ENCODE measurements around the gene HIP1. TPM values are rescaled to one million over a fixed set of nuclear protein-coding genes. Genes with fewer than 3 reads are reported as not detected.
"Not testable (repeated sequence)": the region's sequence is repeated elsewhere in the genome, so short reads cannot be mapped to it uniquely, and the experiment has no call there.

The HIP1 gene
- total RNA-seq, 2 donors from 2014 or later: 42.9 to 48.2 TPM

- no peak overlapping the region for H3K27ac ChIP-seq
- ATAC-seq (ENCODE audit: insufficient number of reproducible peaks, low FRiP score, low read depth) (no peak), DNase-seq (ENCODE audit: low spot score) (no peak)
- H3K4me3 ChIP-seq: no peak overlapping the region
- H3K9me3 ChIP-seq: no peaks in the 10 kb centered on the region
- H3K27me3 ChIP-seq (replicated peaks; ENCODE audit: insufficient read depth): no peaks in the 10 kb centered on the region
- peaks cover 41% of the 10 kb centered on the region for H3K36me3 ChIP-seq
- TF ChIP-seq CTCF (IDR thresholded peaks at IDR 0.05): no peak
- H3K4me1 ChIP-seq (ENCODE audit: control insufficient read depth in 1 of 2, low read depth in 2 of 2): no peaks in the 10 kb centered on the region
These were observed 163.1 kb downstream of the HIP1 start for GRCh38 chr7:75575488-75576121.

- no peak for TF ChIP-seq CTCF (IDR thresholded peaks at IDR 0.05)
- DNase-seq (ENCODE audit: low spot score) (no peak), ATAC-seq (ENCODE audit: insufficient number of reproducible peaks, low FRiP score, low read depth) (no peak)
- Histone ChIP-seq H3K4me1 (ENCODE audit: control insufficient read depth in 1 of 2, low read depth in 2 of 2) (no peaks in the 10 kb centered on the region), H3K27me3 (replicated peaks; ENCODE audit: insufficient read depth) (no peaks in the 10 kb centered on the region), H3K36me3 (peaks cover 26% of the 10 kb centered on the region), H3K9me3 (no peaks in the 10 kb centered on the region), H3K4me3 (no peak overlapping the region), H3K27ac (no peak overlapping the region)
These were observed 165.2 kb downstream of the HIP1 start for GRCh38 chr7:75573477-75574019.

GRCh38 chr7:75572814-75573213 is 165.9 kb downstream of the HIP1 start:
- no peak for TF ChIP-seq CTCF (IDR thresholded peaks at IDR 0.05)
- Histone ChIP-seq H3K27ac (no peak overlapping the region), H3K4me3 (no peak overlapping the region), H3K27me3 (replicated peaks; ENCODE audit: insufficient read depth) (no peaks in the 10 kb centered on the region), H3K9me3 (no peaks in the 10 kb centered on the region), H3K4me1 (ENCODE audit: control insufficient read depth in 1 of 2, low read depth in 2 of 2) (no peaks in the 10 kb centered on the region), H3K36me3 (peaks cover 33% of the 10 kb centered on the region)
- no peak for DNase-seq (ENCODE audit: low spot score)
- ATAC-seq (ENCODE audit: insufficient number of reproducible peaks, low FRiP score, low read depth): no peak

- Histone ChIP-seq H3K4me3 (no peak overlapping the region), H3K27ac (no peak overlapping the region), H3K9me3 (no peaks in the 10 kb centered on the region), H3K27me3 (replicated peaks; ENCODE audit: insufficient read depth) (no peaks in the 10 kb centered on the region), H3K4me1 (ENCODE audit: control insufficient read depth in 1 of 2, low read depth in 2 of 2) (no peaks in the 10 kb centered on the region), H3K36me3 (peaks cover 34% of the 10 kb centered on the region)
- DNase-seq (ENCODE audit: low spot score) (no peak), ATAC-seq (ENCODE audit: insufficient number of reproducible peaks, low FRiP score, low read depth) (no peak)
- no peak for TF ChIP-seq CTCF (IDR thresholded peaks at IDR 0.05)
These were observed 166.3 kb downstream of the HIP1 start for GRCh38 chr7:75572396-75572795.

- H3K9me3 ChIP-seq: no peaks in the 10 kb centered on the region
- H3K27ac ChIP-seq: no peak overlapping the region
- H3K4me1 ChIP-seq (ENCODE audit: control insufficient read depth in 1 of 2, low read depth in 2 of 2): peaks cover 0 to 2% of the 10 kb centered on the region in 2 donors
- H3K36me3 ChIP-seq: peaks cover 44% of the 10 kb centered on the region
- H3K4me3 ChIP-seq: no peak overlapping the region
- no peak for TF ChIP-seq CTCF (IDR thresholded peaks at IDR 0.05)
- no peak for DNase-seq (ENCODE audit: low spot score)
- no peaks in the 10 kb centered on the region for H3K27me3 ChIP-seq (replicated peaks; ENCODE audit: insufficient read depth)
- ATAC-seq (ENCODE audit: insufficient number of reproducible peaks, low FRiP score, low read depth): no peak
These were observed 167.5 kb downstream of the HIP1 start for GRCh38 chr7:75571209-75571608.

- not testable (repeated sequence) for H3K27ac ChIP-seq
These were observed 169.0 kb downstream of the HIP1 start for GRCh38 chr7:75569629-75570282.

More at GRCh38 chr7:75569629-75570282, 169.0 kb downstream of the HIP1 start:
- Histone ChIP-seq H3K4me1 (ENCODE audit: control insufficient read depth in 1 of 2, low read depth in 2 of 2) (peaks cover 8 to 16% of the 10 kb centered on the region in 2 donors), H3K36me3 (peaks cover 44% of the 10 kb centered on the region)
- ATAC-seq (ENCODE audit: insufficient number of reproducible peaks, low FRiP score, low read depth); DNase-seq (ENCODE audit: low spot score); H3K9me3 ChIP-seq; H3K4me3 ChIP-seq; H3K27me3 ChIP-seq (replicated peaks; ENCODE audit: insufficient read depth): not testable (repeated sequence)

Data from thoracic aorta (tissue), 2 donors.